Occipital lobe (tissue), 2 donors: ENCODE data around the gene MSLN. TPM values are rescaled to one million over a fixed set of nuclear protein-coding genes. Genes with fewer than 3 reads are reported as not detected.
"Not testable (repeated sequence)": the region's sequence is repeated elsewhere in the genome, so short reads cannot be mapped to it uniquely, and the experiment has no call there.

Experiments
- DNase-seq: peaks from one replicate; lab custom pipeline; 2025; lab: John Stamatoyannopoulos, UW
- total RNA-seq: library from RNA; depleted of rRNA; stranded (reverse); fragments of >200 nt; gene quantifications from one replicate; pipeline ENCODE4 v1.2.3, GENCODE V29; 2014

MSLN gene
- total RNA-seq, 1 donor from 2014 or later, result not detected

GRCh38 chr16:734208-734980 is 26.1 kb upstream of the MSLN start:
- no peak for DNase-seq

DNA sequence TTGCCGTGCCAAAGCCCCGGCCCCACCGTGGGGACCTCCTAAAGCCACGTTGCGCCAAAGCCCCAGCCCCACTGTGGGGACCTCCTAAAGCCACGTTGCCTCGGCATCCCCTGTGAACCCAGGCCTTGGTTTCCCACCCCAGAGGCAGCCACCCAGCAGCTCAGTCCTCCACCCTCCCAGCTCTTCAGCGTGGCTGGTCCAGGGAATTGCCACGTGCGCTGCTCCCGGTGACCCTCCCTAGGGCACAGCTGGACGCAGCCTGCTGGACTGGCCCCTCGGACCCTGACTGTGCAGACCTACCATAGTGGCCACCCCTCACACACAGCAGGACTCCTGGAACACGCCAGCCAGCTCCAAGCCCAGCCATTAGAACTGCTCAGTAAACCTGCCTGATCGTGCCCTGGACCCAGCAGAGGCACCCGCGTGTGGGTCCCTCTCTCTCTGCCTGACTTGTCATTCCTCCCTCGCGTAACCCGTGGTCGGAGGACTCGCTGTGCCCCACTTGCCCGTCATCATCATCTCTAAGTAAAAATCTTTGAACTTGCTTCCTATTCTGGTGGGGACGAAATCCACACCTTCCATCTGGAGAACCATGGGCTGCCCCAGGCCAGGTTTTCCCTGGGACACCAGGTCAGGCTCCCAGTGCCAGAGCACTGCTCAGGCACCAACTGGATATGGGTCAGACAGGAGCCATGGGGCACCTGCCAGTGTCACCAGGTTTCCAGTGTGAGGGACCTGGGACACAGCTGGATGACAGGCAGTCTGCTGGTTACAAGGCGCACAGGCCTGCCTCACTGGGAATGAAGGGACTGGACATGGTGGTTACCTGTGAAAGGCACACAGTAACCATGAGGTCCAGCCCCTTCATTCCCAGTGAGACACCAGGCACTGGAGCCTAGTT is 25.3 kb upstream of the MSLN start:
- DNase-seq, result no peak

DNA sequence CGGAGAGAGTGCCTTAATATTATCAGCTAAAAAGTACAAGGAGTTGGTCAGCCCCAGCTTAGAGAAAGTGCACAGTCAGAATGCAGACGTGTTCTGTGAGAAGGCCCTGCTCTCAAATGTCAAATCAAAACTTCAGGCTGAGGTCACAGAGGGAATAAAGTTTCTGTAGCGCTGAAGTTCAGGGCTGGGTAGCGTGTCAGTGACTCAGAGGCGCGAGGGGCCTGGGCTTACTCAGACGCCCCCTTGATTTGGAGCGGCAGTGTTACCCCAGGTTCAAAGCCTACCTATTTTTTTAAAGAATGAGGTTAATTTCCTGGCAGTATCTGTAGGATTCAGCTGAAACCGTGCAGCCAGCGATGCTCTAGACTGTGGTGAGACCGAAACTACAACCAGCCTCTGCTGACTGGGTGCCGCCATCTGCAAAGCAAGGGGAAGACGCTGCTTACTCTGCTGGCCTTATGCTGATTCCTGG is 24.5 kb upstream of the MSLN start:
- DNase-seq, result no peak

DNA sequence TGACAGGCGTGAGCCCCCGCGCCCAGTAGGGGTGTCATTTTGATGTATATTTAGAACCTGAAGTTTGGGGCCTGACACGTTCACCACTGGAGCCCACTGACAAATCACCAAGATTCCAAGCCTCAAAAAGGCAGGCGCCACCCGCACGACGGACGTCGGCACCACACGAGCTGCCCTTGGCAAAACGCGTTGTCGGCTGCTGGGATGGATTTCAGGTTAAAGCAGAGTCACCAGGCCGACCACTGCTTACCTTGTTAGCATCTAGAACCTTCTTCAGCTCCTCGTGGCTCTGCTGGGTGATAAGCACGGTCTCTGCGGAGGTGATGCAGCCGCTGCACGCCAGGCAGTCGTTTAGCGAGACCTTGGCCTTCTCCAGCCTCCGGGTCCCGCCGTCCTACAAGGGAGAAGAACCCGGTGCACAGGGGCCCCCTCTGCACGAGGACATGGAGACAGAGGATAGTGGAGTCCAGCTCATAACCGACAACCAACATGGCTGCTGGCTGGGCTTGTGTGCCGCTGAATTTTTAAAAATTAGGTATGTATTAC is 23.5 kb upstream of the MSLN start:
- no peak for DNase-seq

DNA sequence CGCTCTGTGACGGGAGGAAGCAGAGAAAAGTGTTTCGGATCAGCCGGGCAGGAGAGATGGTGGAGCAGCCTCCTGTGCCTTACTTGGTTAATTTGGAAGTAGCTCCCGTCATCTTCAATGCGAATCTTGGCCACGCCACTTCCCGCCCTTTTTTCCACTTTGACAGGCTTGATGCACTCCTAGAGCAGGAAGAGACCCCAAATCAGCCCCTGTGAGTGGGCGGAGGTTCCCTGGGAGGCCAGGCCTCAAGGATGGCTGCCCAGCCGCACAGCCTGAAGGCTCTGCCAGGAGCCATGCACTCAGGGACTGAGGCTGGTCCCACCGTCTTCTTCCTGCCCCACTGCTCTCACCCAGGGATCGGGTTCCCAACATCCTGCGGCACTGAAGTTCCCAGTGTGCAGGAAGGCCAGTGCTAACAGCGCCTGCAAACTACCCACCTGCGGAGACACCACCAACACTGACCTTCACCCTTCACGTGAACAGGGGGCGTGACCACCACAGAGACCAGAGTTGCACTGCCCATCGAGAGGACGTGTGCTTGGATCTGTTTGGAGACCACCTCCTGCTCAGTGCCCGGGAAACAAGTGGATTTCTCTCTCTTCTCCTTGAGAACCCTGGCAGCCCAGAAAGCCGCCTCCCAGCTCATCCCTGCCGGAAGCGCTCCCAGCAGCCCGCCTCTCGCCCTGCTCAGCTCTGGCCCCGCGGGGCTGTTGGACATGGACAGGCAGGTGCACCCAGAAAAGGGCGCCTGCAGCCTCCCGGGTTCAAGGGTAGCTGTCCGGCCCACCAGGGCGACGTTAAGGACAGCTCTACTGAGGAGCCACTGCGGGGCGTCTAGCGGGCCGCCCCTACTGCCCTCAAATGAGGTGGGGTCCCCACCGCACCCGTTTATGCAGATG is 20.7 kb upstream of the MSLN start:
- DNase-seq, result no peak

GRCh38 chr16:740459-740763 is 20.1 kb upstream of the MSLN start:
- no peak for DNase-seq

DNA sequence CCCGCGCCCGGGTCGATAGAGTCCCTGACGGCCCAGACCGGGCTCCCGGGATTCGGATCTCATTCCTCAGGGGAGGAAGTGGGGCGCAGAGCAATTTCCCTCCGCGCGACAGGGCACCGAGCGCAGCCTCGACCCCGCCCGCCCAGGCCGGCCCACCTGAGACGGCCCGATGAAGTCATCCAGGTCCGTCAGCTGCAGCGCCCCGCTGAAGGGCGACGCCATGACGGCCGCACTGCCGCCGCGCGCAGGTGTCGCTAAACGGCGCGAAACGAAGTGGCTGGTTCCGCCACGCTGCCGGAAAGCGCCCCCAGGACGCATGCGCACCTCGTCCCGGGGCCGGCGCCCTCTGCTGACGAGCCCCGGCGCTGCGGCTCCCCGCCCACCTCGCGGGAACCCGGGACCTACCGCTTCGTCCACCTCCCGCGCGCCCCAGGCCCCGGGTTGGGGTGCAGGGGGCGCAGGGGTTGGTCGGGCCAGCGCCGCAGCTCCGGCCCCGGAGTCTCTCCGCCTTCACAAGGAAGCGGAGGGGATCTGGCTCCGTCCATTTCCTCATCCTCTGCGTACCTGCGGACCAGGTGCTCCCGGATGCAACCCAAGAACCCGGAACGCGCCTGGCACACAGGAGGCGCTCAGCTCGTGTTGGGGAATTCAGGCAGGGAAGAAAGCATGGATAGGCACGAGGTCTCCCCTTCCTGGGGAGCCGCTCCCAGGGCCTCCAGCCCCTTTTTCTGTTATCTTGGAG is 19.6 kb upstream of the MSLN start, which contains the start of gene CIAO3:
CIAO3 (minus strand) TSS at position 234 of the 742 bp plus-strand sequence; CDS start at position 222, 12 bp downstream.
- DNase-seq, result peak; percentile 80

DNA sequence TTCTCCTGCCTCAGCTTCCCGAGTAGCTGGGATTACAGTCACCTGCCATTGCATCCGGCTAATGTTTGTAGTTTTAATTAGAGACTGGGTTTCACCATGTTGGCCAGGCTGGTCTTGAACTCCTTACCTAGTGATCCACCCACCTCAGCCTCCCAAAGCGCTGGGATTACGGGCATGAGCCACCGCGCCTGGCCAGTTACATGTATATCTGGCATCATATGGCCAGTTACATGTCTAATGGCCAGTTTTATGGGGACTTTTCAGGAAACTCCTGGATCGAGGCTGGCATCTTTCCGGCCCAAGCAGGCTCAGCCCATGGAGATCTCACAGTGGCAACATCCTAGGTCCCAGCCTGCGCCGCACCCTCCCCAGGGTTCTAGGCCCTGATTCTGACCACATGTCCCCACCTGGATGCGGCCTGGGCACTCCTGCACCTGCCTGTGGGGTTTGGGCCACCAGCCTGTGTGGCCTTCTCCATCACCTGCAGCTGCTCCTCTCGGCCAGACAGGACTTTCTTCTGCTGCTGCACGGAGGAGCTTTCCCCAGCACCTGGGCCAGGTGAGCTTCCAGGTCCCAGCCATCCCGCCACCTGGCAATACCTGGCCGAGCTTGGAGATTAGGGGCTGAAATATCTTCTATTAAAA is 18.4 kb upstream of the MSLN start:
- DNase-seq, result no peak

- not testable (repeated sequence) for DNase-seq
Observed at GRCh38 chr16:742894-743293, 17.6 kb upstream of the MSLN start.

GRCh38 chr16:743794-744500 is 16.6 kb upstream of the MSLN start:
- DNase-seq, result no peak

- DNase-seq, result no peak
Observed at GRCh38 chr16:745739-746138, 14.8 kb upstream of the MSLN start.

DNA sequence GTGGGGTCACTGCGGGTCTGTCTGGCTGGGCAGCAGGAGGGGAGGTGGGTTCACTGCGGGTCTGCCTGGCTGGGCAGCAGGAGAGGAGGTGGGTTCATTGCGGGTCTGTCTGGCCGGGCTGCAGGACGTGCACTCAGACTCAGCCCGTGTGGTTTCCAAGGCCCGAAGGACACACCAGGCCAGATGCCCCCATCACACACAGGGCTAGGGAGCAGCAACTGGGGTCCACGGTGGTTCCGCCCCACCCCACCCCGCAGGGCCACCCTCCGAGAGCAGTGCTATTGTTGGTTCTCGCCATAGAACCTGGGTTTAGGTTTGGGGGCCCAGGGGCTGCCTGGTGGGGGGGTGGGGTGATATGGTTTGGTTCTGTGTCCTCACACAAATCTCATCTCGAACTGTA is 13.9 kb upstream of the MSLN start:
- DNase-seq, result no peak

DNA sequence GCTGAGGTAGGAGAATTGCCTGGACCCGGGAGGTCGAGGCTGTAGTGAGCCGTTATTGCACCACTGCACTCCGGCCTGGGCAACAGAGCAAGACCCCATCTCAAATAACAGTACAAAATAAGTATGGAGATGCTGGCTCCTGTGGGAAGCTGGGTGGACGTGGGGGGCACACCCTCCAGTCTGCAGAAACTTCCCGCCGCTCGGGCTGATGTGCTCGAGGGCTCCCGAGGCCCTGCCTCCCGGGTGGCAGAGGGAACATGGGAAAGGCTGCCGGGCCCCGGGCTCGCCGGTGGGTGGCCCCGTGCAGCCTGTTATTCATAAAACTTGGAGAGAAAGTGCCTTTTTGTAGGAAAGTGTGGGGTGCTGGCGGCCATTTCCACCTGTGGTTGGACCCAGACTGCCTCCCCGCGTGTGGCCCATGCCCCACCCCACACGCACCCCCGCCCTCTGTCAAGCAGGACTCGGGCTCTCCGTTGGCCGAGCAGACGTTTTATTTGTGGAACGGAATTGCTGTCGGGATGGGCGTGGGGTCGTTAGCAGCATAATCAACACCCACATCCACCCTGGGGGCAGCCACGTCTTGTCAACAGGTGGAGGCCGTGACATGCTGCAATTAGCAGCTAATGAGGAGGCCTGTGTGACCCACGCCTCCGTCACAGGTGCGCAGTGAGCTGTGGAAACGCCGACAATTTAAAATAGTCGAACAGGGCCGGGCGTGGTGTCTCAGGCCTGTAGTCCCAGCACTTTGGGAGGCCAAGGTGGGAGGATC is 12.4 kb upstream of the MSLN start:
- no peak for DNase-seq

GRCh38 chr16:749010-749409 is 11.5 kb upstream of the MSLN start:
- DNase-seq, result no peak

GRCh38 chr16:750485-750884 is 10.0 kb upstream of the MSLN start:
- no peak for DNase-seq

DNA sequence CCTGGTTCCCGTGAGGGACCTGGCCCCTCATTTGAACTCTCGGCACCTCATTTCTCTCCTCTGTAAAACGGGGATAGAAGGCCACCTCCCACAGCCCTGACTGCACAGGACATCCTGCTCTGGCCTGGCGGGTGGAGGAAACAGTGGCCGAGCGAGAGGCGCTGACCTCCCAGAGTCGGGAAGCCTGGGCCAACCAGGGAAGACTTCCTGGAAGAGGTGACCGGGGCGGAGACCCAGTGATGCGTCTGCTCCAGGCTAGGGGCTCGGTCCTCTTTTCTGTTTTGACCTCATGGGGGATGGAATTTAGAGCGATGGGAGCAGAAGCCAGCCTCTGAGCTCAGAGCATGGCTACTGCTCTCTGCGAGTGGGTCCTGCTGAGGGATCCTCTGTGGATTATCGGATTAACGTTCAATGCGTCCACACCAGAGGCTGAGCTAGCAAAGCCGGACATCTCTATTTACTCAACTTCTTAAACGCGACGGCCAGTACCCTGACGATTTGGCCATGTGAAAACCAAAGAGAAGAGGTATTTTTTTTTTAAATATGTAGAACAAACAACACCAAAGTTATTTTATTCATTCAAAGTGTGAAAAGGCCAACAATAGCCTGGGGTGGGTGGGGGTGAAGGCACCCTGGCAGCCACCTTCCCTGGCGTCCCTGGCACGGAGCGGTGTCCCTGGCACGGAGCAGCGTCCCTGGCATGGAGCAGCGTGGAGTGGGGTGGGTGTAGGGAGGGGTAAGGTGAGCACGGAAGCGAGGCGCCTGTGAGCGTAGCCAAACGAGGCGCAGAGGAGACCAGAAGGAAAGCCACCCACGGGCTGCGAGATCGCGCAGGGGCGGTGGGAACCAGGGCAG is 9.2 kb upstream of the MSLN start:
- peak; percentile 68 for DNase-seq

- no peak for DNase-seq
Observed at GRCh38 chr16:752007-752312, 8.6 kb upstream of the MSLN start.

- not testable (repeated sequence) for DNase-seq
Observed at GRCh38 chr16:754121-754607, 6.4 kb upstream of the MSLN start.
